GM12891 (cell line): ENCODE results near the gene OPRL1.

Source experiments
- DNase-seq: peaks from one replicate; pipeline ENCODE4 v3.0.0; 2011; ENCODE audit warnings: low spot score; ENCODE audit not compliant: insufficient read length
- FAIRE-seq: peaks from 2 replicates; lab custom pipeline; 2011; peaks lifted over from hg19 to GRCh38; lab: Jason Lieb, UNC
- PAX5 ChIP-seq: IDR thresholded peaks from 2 replicates; pipeline ENCODE4 v1.6.1; 2011; ENCODE audit warnings: low read length, moderate library complexity, mild to moderate bottlenecking; ENCODE audit not compliant: insufficient read depth, severe bottlenecking
- POLR2A ChIP-seq: IDR thresholded peaks from 2 replicates; pipeline ENCODE4 v1.6.1; 2011; ENCODE audit warnings: low read depth, low read length, control low read depth
- POLR2AphosphoS5 ChIP-seq: IDR thresholded peaks from 2 replicates; pipeline ENCODE4 v1.6.1; 2011; ENCODE audit warnings: low read depth, low read length, control low read depth
- POU2F2 ChIP-seq: IDR thresholded peaks from 2 replicates; pipeline ENCODE4 v1.6.1; 2011; ENCODE audit warnings: low read depth, mild to moderate bottlenecking, control low read depth, low read length, moderate library complexity
- SPI1 ChIP-seq: IDR thresholded peaks from 2 replicates; pipeline ENCODE4 v1.6.1; 2011; ENCODE audit warnings: low read depth, low read length, control low read depth
- TAF1 ChIP-seq: IDR thresholded peaks from 2 replicates; pipeline ENCODE4 v1.6.1; 2011; ENCODE audit warnings: low read depth, low read length, control low read depth

The OPRL1 gene

DNA sequence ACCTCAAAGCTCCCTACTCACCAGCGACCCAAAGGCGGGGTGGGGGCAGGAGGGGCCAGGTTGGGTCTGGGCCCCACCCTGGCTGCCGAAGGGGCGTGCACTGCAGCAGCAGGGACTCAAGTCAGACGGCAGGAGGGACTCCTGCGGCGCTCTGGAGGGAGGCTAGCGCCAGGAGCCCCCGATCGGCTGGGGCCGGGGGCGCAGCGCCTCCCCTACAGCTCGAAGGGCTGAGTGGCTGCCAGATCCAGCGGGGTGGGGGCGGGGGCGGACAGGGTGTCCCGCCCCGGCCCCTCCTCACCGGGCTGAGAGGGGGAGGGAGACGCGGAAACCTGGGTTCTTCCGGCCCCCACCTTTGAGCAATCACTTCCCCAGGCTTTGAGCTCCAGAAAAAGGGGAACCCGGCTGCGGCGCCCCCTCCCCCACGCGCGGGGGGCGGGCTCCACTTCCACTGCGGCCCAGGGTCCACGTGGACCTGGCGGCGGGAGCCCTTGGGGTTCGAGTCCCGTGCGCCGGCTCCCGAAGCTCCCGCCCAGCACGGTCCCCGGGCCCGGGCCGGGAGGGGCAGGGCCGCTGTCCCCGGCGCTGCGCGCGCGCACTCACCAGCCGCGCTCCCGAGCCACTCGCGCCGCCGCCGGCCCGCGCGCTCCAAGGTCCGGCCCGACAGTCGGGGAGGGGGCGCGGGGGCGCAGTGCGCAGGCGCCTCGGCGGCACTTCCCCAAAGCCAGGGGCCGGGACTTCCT is 439 bp upstream of the OPRL1 start, which contains the start of gene RGS19:
TSS of gene RGS19 (minus strand) at position 246 of the 740 bp plus-strand sequence. CDS start 2,632 bp downstream, outside the sequence.
- FAIRE-seq, result peak; percentile 94
- DNase-seq, result peak; percentile 70
- TF ChIP-seq SPI1 (peak; percentile 80), POU2F2 (no peak)

DNA sequence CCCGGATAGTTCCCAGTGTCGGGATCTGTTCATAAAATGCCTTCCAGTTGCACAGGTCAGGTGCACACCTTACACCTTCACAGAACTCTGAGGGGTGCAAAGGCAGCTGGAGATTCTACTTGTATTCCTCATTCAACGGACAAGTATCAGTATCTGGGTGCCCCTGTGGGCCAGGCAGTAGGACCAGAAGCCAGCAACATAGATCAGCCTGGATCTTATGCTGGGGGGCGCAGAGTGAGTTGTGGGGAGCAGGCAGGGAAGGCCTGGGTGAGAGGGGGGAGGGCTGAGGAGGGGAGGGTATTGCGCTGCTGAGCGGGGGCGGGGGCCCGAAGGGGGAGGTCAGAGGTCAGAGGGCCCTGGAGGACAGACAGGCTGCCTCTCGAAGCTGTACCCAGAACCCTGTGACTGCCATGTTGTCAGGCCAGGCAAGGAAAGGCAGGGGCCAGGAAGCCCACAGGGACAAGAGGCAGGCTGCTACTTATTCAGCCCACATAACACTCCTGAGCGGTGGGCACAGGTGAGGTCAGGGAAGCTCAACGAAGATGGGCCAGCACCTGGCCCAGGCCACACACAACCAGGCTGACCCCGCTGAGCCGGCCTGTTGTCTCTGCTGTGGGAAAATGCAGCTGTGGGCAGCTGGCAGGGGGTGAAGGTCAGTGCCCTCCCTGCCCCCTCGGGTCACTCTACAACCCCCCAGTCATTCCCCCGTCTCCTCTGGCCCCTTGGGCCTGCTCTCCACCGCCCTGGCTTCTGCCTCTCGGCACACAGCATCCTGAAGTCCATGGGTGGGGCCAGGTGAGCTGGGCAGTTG is 1.1 kb downstream of the OPRL1 start:
- TF ChIP-seq POLR2A, result no peak
- TF ChIP-seq SPI1, result no peak
- TF ChIP-seq PAX5, result no peak
- no peak for TF ChIP-seq TAF1
- FAIRE-seq, result no peak

DNA sequence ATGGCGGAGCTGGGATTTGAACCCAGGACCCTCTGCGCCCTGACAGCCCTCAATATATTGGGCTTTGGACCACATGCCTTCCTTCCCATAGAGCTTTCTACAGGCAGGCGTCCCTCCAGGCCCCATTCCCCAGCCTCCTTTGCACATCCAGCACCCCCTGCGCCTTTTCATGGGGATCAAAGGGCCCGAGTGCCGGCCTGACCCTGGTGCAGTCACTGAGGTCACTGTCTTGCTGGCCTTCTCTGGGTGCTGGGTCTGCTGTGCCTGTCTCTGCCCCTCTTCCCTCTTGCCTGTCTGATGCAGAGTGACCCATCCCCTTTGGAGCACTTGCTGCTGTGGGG is 1.7 kb downstream of the OPRL1 start:
- DNase-seq (no peak), FAIRE-seq (no peak)
- TF ChIP-seq POU2F2 (no peak), POLR2A (no peak)

More for the DNA sequence above, 1.1 kb downstream of the OPRL1 start:
- no peak for DNase-seq

DNA sequence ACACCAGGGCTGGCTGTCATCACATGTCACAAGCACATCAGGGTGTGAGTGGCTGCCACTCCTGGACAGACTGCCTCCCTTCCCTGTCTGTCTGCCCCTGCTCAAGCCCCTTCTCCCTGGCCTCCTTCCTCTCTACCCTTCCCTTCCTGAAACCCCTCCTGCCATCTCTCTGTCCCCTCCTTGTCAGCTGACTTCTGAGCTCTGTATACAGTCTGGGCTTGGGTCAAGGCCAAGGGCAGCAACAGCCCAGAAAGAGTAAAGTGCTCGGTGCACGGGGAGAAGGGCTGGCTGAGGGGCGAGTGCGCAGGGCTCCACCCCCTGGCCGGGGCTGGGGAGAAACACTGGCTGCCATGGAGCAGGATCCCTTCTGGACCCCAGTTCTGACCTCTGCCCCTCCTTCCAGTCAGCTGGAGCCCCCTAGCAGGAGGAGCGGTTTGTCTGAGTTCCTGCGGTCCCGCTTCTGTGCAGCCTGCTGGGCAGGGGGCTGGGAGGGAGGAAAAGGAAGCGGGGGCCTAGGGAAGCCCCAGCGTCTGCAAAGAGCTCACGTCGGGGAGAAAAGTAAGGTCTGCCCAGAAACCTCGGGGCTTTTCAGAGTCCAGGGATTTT is 2.3 kb downstream of the OPRL1 start:
- DNase-seq (no peak), FAIRE-seq (peak; percentile 66)
- TF ChIP-seq TAF1, result no peak
- no peak for TF ChIP-seq POU2F2
- TF ChIP-seq PAX5, result no peak
- no peak for TF ChIP-seq POLR2AphosphoS5
- no peak for TF ChIP-seq POLR2A
- no peak for TF ChIP-seq SPI1

DNA sequence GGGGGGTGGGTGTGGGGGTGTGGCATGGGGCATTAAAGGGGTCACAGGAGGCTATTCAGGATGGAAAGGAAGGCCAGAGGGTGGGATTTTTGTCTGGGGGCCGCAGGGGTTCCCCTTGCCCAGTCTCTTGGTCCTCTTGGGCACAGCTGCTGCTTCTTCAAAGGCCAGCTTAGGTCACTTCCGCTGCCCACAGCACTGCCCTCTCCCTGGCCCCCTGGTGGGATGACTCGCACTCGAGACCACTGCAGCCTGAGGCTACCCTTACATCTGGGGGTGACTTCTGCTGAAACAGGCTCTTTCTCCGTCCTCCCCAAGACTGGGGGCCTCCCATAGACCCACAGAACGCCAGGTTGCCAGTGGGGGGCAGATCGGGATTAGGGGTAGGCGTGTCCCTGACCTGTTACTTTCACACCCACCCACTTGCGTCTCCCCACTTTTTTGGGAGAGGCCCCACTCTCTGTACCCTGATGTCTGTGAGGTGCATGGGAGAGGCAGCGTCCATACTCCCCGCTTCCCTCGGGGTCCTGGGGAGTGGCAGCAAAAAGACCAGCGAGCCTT is 3.0 kb downstream of the OPRL1 start:
- DNase-seq (no peak), FAIRE-seq (no peak)
- TF ChIP-seq POLR2AphosphoS5 (no peak), POLR2A (no peak), SPI1 (no peak), POU2F2 (no peak), TAF1 (no peak), PAX5 (no peak)

DNA sequence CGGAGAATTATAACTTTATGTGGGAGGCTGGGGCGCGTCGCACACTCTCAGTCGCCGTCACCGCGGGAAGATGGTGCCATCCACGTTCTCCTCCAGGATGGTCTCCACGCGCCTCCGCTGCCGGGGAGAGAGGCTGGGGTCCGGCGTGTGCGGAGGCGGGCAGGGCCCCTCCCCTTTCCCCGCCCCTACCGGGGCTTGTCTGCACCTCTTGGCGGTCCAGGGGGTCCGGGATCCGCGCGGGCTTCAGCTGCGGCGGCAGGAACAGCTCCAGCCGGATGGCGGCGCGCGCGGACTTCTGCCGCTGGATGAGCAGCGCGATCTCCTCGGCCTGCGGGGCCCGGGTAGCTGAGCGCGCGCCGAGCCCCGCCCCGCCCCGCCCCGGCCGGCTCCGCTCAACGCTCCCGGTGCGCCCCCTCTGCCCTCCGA is 3.5 kb downstream of the OPRL1 start:
- no peak for TF ChIP-seq POU2F2
- no peak for TF ChIP-seq POLR2A
- DNase-seq, result no peak
- FAIRE-seq, result peak; percentile 54

DNA sequence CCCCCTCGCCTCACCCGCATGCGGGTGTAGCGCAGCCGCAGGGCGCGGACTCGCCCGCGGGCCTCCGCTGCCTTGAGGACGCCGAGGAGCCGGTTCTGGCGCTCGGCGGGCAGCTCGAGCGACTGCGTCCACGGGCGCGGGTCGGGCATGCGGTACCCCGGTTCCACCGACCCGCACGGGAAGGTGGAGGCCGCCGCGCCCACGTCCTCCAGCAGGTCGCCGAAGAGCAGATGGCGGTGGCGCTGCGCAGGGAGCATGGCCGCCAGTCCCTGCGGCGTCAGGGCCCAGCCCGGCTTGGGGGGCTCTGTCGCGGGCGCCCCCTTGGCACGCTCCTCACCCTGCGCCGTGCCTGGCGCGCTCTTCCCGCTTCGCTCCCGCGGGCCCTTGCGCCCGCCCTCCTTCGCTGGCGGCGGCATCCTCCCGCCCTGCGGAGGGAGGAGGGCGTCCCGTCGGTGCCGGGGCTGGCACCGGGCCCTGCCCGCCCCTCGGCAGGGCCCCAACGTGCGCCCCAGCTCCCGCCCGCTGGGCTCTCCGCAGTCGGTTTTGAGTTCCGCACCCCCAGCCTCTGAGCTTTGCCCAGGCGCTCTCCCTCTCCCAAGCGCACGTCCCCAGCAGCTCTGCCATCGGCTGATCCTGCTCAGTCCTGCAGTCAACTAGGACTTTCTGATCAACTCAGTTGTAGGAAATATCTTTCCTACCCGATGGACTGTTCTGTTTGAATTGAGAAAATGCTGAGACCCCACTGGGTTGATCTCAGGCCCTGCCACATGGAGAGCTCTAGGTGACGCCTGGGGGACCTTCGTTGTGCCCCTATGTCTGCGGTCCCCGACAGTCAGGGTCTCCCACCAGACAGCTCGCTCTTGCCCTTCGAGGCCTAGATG is 4.2 kb downstream of the OPRL1 start, which contains the start of gene LKAAEAR1:
TSS of gene LKAAEAR1 (minus strand) at position 595 of the 881 bp plus-strand sequence. CDS start at position 416, 179 bp downstream.
- FAIRE-seq (peak; percentile 13), DNase-seq (no peak)
- no peak for TF ChIP-seq SPI1
- no peak for TF ChIP-seq TAF1
- TF ChIP-seq PAX5, result no peak
- no peak for TF ChIP-seq POU2F2
- TF ChIP-seq POLR2AphosphoS5, result no peak
- TF ChIP-seq POLR2A, result no peak

DNA sequence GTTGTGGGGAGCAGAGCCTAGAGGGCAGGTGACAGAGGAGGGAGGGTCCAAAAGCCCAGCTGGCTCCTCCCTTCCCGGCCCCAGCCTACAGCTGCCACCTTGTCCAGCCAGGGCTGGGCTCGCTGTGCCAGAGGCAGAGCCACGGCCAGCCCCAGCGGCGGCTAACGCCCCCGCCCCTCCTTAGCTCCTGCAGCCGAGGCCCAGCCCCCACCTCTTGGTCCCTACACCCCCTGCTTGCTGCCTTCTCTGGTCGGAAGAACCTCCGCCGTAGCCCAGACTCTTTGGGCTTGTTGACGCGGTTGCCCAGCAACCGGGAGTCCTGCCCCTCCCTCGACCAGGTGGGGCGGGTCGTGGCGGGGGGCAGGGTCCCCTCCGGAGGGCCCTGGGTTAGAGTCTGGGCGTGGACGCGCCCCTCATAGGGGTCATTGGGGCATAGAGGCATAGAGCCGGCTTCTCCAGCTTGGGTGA is 4.8 kb downstream of the OPRL1 start:
- TF ChIP-seq POLR2A (no peak), POLR2AphosphoS5 (no peak), PAX5 (no peak), POU2F2 (no peak), SPI1 (no peak), TAF1 (no peak)
- DNase-seq (no peak), FAIRE-seq (no peak)
